GM12872 (cell line): Measurements from ENCODE around the gene ATL2.

Experiments used
- CTCF ChIP-seq: IDR thresholded peaks from 3 replicates; pipeline ENCODE4 v1.5.1; 2011; ENCODE audit warnings: low read depth, mild to moderate bottlenecking, low read length, moderate library complexity; ENCODE audit not compliant: insufficient read depth

The ATL2 gene

GRCh38 chr2:38386821-38387220 is 9.7 kb upstream of the ATL2 start:
- TF ChIP-seq CTCF = no peak

- no peak for TF ChIP-seq CTCF
These were observed 9.3 kb upstream of the ATL2 start for GRCh38 chr2:38386377-38386776.

GRCh38 chr2:38384338-38384737 is 7.3 kb upstream of the ATL2 start:
- TF ChIP-seq CTCF = no peak

GRCh38 chr2:38381381-38382143 is 4.5 kb upstream of the ATL2 start:
- no peak for TF ChIP-seq CTCF

- TF ChIP-seq CTCF = no peak
These were observed 3.5 kb upstream of the ATL2 start for GRCh38 chr2:38380397-38381130.

- TF ChIP-seq CTCF = peak; percentile 54; the same call in 2 of the 3 replicates
These were observed 575 bp downstream of the ATL2 start for GRCh38 chr2:38376346-38377049.

- no peak for TF ChIP-seq CTCF
These were observed 1.3 kb downstream of the ATL2 start for GRCh38 chr2:38375696-38376345.
